Activated naive CD8-positive, alpha-beta T cell treated with anti-CD3 and anti-CD28 coated beads, Interleukin-2, amount 50 U/mL, for 24 hours (primary cell): Measurements from ENCODE around the gene DNPEP.

Source experiments
- ATAC-seq: fragments of 150-1000 bp; cut with Tn5 transposase; one replicate; pipeline ENCODE4 v1.10.0; 2021
- DNase-seq: peaks from one replicate; pipeline ENCODE4 v3.0.0; 2021
- H3K27ac Mint-ChIP-seq: one replicate; pipeline ENCODE4 v1.8.0; 2021; ENCODE audit warnings: mild to moderate bottlenecking, mixed read lengths
- H3K27me3 Mint-ChIP-seq: one replicate; pipeline ENCODE4 v1.8.0; 2021; ENCODE audit warnings: mixed read lengths
- H3K36me3 Mint-ChIP-seq: one replicate; pipeline ENCODE4 v1.8.0; 2021; ENCODE audit warnings: low read depth, mixed read lengths
- H3K4me1 Mint-ChIP-seq: one replicate; pipeline ENCODE4 v1.8.0; 2021; ENCODE audit warnings: mixed read lengths
- H3K4me3 Mint-ChIP-seq: one replicate; pipeline ENCODE4 v1.8.0; 2021; ENCODE audit warnings: mild to moderate bottlenecking, moderate library complexity, mixed read lengths
- H3K9me3 Mint-ChIP-seq: one replicate; pipeline ENCODE4 v1.8.0; 2021; ENCODE audit warnings: mixed read lengths

DNPEP gene

DNA sequence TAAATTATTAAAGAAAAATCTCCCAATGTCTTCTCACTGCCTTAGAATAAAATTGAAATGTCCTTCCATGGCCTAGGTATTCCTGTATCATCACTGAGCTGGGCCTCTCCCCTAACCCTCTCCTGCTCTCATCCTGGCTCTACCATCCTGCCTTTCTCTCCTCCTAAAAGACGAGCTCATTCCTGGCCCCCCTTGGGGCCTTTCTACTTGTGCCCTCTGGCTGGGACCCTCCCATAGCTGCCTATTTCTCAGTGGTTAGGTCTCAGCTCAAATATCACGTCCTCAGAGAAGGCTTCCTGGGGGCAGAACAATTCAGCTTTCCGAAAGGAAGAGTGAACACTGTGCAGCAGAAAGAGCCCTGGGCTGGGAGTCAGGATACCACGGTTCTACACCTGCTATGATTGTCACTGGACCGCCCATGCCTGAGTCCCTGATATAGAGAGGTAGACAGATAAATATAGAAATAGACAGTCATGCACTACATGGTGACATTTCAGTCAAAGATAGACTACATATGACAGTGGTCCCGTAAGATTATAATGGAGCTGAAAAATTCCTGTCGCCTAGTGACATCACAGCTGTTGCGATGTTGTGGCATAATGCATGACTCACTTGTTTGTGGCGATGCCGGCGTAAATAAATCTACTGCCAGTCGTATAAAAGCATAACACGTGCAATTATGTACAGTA lies 9.4 kb downstream of the DNPEP start:
- H3K4me3 Mint-ChIP-seq = no peak overlapping the region
- H3K9me3 Mint-ChIP-seq = no peaks in the 10 kb centered on the region
- H3K36me3 Mint-ChIP-seq = peaks cover 52% of the 10 kb centered on the region
- H3K27me3 Mint-ChIP-seq = no peaks in the 10 kb centered on the region
- H3K27ac Mint-ChIP-seq = no peak overlapping the region
- ATAC-seq (no peak), DNase-seq (no peak)
- H3K4me1 Mint-ChIP-seq = no peaks in the 10 kb centered on the region

DNA sequence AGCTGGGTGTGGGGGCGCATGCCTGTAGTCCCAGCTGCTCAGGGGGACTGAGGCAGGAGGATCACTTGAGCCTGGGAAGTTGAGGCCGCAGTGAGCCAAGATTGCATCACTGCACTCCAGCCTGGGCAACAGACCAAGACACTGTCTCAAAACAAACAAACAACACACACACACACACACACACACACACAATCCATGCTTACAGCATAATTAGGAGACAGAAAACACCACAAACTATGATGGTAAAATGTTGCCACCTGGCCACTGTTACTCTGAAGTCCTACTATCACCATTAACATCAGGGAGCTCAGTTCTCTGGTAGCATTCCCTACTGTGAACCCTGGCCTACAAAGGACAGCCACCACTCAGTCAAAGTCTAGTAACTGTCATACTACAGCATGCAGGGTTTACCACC lies 18.3 kb downstream of the DNPEP start:
- DNase-seq = no peak
- H3K9me3 Mint-ChIP-seq = no peaks in the 10 kb centered on the region

DNA sequence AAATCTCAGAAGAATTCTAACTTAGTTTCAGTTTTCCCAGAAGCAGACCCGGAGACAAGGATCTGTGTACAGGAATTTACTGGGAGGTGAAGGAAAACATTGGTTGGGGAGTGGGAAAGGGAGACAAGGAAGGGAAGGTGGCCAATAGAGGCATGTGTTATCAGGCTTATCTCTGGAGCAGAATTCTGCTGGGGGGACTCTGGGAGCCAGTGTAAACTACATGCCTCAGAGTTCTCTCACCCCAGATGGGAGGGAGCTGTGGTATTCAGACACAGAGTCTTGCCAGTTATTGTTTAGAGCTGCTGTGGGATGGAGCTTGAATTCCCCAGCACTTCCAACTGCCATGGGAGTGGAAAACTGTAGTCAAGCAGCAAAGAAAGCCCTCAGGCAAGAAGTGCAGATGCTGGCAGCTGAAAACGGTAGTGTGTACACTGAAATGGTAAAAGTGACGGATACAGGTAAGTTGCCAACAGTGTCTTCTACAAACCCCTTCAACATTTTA lies 19.0 kb downstream of the DNPEP start:
- DNase-seq = no peak
- H3K9me3 Mint-ChIP-seq = no peaks in the 10 kb centered on the region
- no peaks in the 10 kb centered on the region for H3K27me3 Mint-ChIP-seq
- no peak overlapping the region for H3K4me3 Mint-ChIP-seq
- H3K27ac Mint-ChIP-seq = no peak overlapping the region
- H3K4me1 Mint-ChIP-seq = no peaks in the 10 kb centered on the region
- ATAC-seq = no peak
- H3K36me3 Mint-ChIP-seq = peaks cover 10% of the 10 kb centered on the region

More for the DNA sequence above, 18.3 kb downstream of the DNPEP start:
- ATAC-seq = no peak
- no peak overlapping the region for H3K27ac Mint-ChIP-seq
- no peak overlapping the region for H3K4me3 Mint-ChIP-seq
- H3K4me1 Mint-ChIP-seq = no peaks in the 10 kb centered on the region
- H3K36me3 Mint-ChIP-seq = peaks cover 17% of the 10 kb centered on the region
- H3K27me3 Mint-ChIP-seq = no peaks in the 10 kb centered on the region

DNA sequence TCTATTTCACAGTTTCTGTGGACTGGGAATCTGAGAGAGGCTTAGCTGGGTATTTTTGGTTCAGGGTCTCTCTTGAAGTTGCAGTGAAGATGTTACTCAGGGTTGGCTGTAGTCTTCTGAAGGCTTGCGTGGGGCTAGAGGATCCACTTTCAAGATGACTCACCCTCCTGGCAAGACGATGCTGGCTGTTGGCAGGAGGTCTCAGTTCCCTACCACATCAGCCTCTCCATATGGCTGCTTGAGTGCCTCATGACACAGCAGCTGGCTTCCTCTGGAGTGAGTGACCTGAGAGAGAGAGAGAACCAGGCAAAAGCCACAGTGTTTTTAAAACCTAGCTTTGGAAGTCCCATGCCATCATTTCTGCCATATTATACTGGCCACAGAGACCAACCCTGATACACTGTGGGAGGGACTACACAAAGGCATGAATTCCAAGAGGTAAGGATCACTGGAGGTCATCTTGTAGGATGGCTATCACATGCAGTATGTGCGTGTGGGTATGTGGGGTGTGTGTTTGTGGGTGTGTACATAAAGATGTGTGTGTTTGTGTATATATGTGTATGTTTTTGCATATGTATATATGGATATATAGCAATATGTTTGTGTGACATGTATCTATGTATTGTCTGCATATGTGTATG lies 25.1 kb downstream of the DNPEP start:
- no peak overlapping the region for H3K27ac Mint-ChIP-seq
- ATAC-seq (peak; percentile 71), DNase-seq (no peak)
- peaks cover 3% of the 10 kb centered on the region for H3K4me1 Mint-ChIP-seq
- no peak overlapping the region for H3K4me3 Mint-ChIP-seq
- peaks cover 5% of the 10 kb centered on the region for H3K36me3 Mint-ChIP-seq
- H3K27me3 Mint-ChIP-seq = peaks cover 26% of the 10 kb centered on the region
- H3K9me3 Mint-ChIP-seq = no peaks in the 10 kb centered on the region

DNA sequence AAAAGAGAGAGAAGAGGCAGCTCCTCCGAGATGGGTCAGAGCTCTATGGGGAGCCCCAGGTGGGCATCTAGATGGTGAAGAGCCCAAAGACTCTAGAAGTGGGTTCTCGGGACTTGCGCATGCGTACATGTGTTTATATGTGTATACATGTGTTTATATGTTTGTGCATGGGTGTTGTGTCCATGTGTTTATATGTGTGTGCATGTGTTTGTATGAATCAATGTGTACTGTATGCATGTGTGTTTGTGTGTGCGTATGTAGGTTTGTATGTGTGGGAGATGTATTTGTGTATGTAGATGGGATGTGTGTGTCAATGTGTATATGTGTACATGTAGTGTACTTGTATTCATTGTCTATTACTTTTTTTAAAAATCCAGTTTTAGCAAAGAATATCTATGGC lies 25.6 kb downstream of the DNPEP start:
- Mint-ChIP-seq H3K27ac (no peak overlapping the region), H3K36me3 (peaks cover 5% of the 10 kb centered on the region), H3K9me3 (no peaks in the 10 kb centered on the region), H3K27me3 (peaks cover 26% of the 10 kb centered on the region), H3K4me1 (peaks cover 3% of the 10 kb centered on the region), H3K4me3 (no peak overlapping the region)
- DNase-seq (no peak), ATAC-seq (no peak)

DNA sequence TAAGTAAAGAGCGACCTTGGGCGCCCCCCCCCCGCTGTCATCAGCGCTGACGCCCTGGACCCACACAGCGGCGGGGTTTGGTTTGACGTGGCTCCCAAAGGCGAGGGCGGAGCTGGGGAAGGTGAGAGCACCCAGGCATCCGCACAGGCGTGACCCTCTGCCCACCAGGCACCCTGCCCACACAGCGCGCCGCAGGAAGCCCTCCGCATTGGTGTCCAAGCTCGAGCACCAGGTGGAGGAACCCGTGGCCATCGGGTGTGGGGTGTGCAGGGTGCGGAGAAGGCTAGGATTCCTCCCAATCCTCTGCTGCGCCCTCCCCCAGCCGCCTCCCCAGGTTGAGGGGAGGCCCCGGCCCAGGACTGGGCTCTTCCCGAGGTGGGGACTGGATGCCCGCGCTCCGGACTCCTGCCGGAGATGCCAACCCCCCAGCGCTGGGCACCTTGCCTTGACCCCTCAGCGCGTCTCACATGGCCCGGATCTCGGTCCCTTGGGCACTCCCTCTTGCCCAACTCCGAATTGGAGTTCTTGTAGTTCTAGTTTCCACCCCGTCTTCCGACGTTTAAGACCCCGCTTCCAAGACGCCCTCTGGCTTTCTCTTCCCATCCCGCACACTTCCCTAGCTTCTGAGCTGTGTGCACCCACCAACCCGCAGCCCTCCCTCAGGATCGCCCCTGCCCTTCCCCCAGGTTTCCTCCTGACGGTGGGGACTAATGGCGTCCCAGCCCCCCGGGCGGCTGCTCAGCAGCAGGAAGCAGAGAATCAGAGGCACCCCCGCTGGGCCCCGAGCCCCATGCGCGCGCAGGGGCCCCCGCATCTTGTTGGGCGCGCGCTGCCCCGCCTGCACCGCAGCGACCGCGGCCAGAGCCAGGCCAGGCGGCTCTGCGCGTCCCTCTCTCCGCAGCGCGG lies 29.3 kb downstream of the DNPEP start:
- Mint-ChIP-seq H3K36me3 (peaks cover 4% of the 10 kb centered on the region), H3K9me3 (no peaks in the 10 kb centered on the region), H3K27me3 (peaks cover 50% of the 10 kb centered on the region), H3K27ac (no peak overlapping the region), H3K4me3 (no peak overlapping the region), H3K4me1 (peaks cover 3% of the 10 kb centered on the region)
- DNase-seq = peak; percentile 20
- peak; percentile 38 for ATAC-seq

DNA sequence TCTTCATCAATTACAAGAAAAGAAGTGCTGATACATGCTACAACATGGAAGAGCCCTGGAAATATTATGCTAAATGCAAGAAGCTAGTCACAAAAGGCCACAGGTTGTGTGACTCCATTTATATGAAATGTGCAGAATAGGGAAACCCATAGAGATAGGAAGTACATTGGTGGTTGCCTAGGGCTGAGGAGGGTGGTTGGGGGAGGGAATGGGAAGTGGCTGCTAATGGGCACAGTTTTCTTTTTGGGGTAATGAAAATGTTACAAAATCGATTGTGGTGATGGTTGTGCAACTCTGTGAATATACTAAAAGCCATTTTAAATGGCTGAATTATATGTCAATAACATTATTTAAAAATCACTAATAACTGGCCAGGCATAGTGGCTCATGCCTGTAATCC lies 30.9 kb downstream of the DNPEP start:
- Mint-ChIP-seq H3K4me1 (peaks cover 3% of the 10 kb centered on the region), H3K27ac (no peak overlapping the region), H3K4me3 (no peak overlapping the region), H3K36me3 (no peaks in the 10 kb centered on the region), H3K9me3 (no peaks in the 10 kb centered on the region), H3K27me3 (peaks cover 52% of the 10 kb centered on the region)
- DNase-seq = no peak
- ATAC-seq = no peak

DNA sequence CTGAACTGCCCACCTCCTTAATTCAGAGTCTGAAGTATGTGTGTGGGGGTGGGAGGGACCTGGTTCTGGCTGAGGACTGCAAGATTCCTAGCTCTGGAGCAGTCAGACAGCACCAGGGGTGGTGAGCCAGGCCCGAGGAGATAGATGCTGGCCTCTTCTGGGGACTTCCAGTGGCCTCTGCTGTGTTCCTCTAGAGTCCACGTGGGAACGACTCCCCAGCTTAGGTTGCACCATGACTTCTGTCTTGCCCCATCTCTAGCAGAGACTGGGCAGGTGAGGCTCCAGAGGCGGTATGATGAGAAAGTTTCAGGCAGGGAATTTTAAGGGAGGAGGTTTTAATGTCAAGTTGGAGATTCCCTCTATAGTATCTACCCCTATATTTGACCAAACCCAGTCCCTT lies 33.1 kb downstream of the DNPEP start:
- Mint-ChIP-seq H3K27me3 (peaks cover 40% of the 10 kb centered on the region), H3K4me1 (peaks cover 3% of the 10 kb centered on the region), H3K9me3 (no peaks in the 10 kb centered on the region)

DNA sequence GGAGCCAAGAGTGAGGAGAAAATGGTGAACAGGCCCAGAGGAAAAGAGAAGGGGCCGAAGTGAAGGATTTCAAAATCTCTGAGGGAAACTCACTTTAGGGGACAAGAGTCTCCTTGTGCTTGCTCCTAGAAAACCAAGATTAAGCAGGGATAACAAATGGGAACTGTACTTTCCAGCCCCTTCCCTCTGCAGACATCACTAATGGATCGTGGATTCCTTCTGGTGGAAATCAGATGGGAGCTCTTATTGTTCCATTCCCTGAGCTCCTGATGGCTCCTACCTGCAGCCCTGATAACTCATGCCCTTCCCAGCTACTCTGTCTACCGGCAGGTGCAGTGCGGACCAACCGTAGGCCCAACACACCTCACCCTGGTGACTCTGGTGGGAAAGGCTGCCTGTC lies 34.6 kb downstream of the DNPEP start:
- H3K4me1 Mint-ChIP-seq = no peaks in the 10 kb centered on the region
- no peak for ATAC-seq
- H3K27me3 Mint-ChIP-seq = peaks cover 35% of the 10 kb centered on the region
- DNase-seq = no peak
- no peaks in the 10 kb centered on the region for H3K9me3 Mint-ChIP-seq
- no peak overlapping the region for H3K27ac Mint-ChIP-seq
- no peaks in the 10 kb centered on the region for H3K36me3 Mint-ChIP-seq
- H3K4me3 Mint-ChIP-seq = no peak overlapping the region

More for the DNA sequence above, 33.1 kb downstream of the DNPEP start:
- Mint-ChIP-seq H3K27ac (no peak overlapping the region), H3K4me3 (no peak overlapping the region), H3K36me3 (no peaks in the 10 kb centered on the region)
- ATAC-seq = no peak
- no peak for DNase-seq

DNA sequence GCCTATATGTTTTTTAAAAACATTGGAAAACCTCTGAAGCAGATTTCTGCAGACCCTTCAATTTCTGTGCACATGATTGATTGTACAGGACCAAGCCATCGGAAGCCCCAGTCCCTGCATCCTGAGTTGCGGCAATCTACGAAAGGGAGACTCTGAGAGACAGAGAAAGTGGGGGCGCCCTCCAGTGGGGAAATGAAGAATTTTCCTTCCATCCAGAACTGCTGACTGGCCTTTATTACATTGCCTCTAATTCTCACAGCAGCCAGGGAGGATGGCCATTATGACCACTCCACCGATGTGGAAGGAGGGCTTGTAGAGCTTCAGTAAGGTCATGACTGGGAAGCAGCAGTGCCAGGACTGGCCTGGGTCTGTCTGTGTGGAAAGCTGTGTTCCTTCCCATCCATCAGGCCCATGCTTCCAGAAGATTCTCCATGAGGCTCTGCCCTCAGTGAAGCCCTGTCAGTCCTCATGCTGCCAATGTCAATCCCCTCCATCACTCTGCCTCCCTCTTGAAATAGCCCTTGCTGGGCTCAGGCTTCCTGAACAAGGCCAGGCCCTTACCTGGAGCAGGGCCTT lies 35.2 kb downstream of the DNPEP start:
- Mint-ChIP-seq H3K4me3 (no peak overlapping the region), H3K27ac (no peak overlapping the region), H3K36me3 (no peaks in the 10 kb centered on the region), H3K9me3 (no peaks in the 10 kb centered on the region), H3K27me3 (peaks cover 34% of the 10 kb centered on the region), H3K4me1 (no peaks in the 10 kb centered on the region)
- peak; percentile 81 for DNase-seq
- ATAC-seq = peak; percentile 70

DNA sequence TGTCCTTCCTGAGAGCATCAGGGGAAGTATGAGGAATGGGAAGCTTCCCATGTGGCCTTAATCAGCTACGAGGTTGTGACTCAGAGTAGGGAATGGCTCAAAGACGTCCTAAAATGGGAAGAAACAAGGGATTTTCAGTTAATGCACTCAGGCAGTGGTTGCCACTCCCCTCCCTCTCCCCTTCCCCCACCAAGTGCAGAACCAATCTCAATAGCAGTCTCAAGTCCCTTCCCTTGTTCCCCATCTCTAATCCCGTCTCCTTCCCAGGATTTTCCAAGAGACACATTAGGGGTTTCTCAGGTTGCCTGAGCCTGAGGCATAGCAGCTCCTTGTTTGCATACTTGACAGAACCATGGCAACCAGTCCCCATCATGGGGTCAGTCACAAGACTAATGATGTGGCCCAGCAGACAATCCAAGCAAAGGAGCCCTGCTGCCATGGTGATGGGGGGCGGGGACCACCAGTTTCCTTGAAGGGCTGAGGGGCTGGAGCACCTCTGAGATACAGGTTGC lies 36.9 kb downstream of the DNPEP start:
- Mint-ChIP-seq H3K4me3 (no peak overlapping the region), H3K9me3 (no peaks in the 10 kb centered on the region), H3K27me3 (peaks cover 31% of the 10 kb centered on the region), H3K4me1 (no peaks in the 10 kb centered on the region), H3K27ac (no peak overlapping the region), H3K36me3 (no peaks in the 10 kb centered on the region)
- no peak for ATAC-seq
- DNase-seq = no peak

DNA sequence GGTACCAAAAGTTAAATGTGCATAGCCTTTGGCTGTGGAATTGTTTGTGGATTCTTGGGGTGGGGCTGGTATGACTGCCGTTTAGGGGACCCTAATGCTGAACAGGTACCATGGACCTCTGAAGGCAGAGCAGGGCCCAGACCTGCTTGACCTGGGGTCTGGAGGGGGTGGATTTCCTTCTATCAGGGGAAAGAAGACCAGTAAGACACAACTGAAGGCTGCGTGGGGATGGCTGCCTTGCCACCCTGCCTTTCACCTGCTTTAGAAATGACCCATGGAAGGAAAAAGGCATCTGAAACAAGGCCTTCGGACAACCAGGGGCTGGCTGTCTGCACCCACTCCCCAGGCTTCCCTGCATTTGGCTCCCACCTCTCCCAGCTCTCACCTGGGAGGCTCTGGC lies 37.5 kb downstream of the DNPEP start:
- Mint-ChIP-seq H3K9me3 (no peaks in the 10 kb centered on the region), H3K4me3 (no peak overlapping the region), H3K4me1 (no peaks in the 10 kb centered on the region), H3K27me3 (peaks cover 31% of the 10 kb centered on the region), H3K27ac (no peak overlapping the region), H3K36me3 (no peaks in the 10 kb centered on the region)
- DNase-seq (no peak), ATAC-seq (no peak)

DNA sequence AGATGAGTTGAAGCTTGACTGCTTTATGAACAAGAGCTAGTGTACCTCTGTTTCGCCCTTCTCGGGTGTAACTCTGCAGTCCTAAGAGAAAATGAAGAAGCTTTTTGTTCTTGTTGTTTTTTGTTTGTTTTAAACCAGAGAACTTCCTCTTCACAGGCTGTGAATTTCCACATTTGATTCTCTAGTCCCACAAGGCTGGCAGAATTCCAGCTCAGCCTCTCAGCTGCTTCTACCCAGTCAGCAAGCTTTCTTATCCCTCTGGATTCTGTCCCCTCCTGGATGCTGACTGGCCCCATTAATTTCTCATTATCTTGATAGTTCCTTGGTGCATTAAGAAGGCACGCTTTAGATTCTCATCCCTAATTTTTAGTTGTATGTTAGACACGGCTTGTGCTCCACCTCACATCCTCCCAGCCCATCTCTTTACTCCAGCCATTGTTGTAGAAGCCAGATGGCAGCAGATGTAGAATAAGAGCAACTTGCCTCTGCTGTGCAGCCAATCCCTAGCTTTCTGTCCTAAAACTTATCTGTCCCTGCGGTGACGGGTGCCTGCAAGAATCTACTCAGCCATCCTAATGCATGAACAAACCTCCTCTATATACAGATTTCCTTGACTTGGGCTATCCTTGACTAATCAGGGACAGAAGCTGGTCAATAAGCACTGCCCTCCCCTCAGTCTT lies 42.8 kb downstream of the DNPEP start:
- ATAC-seq (no peak), DNase-seq (no peak)
- H3K27me3 Mint-ChIP-seq = peaks cover 37% of the 10 kb centered on the region
- no peaks in the 10 kb centered on the region for H3K36me3 Mint-ChIP-seq
- H3K4me3 Mint-ChIP-seq = no peak overlapping the region
- H3K9me3 Mint-ChIP-seq = no peaks in the 10 kb centered on the region
- no peak overlapping the region for H3K27ac Mint-ChIP-seq
- no peaks in the 10 kb centered on the region for H3K4me1 Mint-ChIP-seq

DNA sequence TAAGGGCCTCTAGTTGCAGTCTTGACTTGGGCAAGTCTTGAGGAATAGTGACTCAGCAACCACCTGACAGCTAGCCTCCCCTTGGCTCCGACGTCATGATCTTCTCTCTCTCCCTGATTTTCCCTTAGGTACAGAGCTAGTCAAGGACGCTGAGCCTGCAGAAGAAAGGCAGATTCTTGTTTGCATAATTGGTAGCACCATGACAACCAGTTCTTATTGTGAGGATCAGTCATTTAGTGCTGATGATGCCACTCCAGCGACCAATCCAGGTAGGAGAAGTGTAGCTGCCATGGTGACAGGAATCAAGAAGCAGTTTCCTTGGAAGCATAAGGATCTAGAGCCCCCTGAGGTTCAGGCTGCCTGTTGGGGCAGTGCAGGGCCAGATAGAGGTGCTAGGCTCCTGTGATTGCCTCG lies 52.3 kb downstream of the DNPEP start:
- DNase-seq = no peak
- ATAC-seq = no peak
- Mint-ChIP-seq H3K4me1 (peaks cover 2% of the 10 kb centered on the region), H3K27me3 (peaks cover 59% of the 10 kb centered on the region), H3K27ac (no peak overlapping the region), H3K9me3 (peaks cover 19% of the 10 kb centered on the region), H3K4me3 (no peak overlapping the region), H3K36me3 (peaks cover 3% of the 10 kb centered on the region)
